GM12878 (cell line): ENCODE results near the gene PCBD1. TPM values are rescaled to one million over a fixed set of nuclear protein-coding genes. Genes with fewer than 3 reads are reported as not detected.

Source experiments
- ATAC-seq: fragments of 200-7000 bp; cut with Tn5 transposase; 3 replicates; pipeline ENCODE4 v1.9.1; 2020; ENCODE audit warnings: mild to moderate bottlenecking, moderate library complexity
- BruUV-seq: library from RNA; stranded (reverse); fragments of 400-500 nt; replicated peaks from 2 replicates; lab custom pipeline; 2021; lab: Mats Ljungman, UMichigan
- CTCF ChIA-PET: fragments of 300-600 bp; sonication (Branson Sonifier 250); formaldehyde crosslinking; extraction: SDS; loops from one replicate; lab custom pipeline; 2021; ENCODE audit warnings: inconsistent platforms; lab: Yijun Ruan, JAX
- POLR2A ChIA-PET: fragments of 350-600 bp; formaldehyde crosslinking; extraction: SDS; loops from one replicate; lab custom pipeline; 2021; ENCODE audit warnings: inconsistent platforms; lab: Charles Lee
- RAD21 ChIA-PET: fragments of 300-600 bp; sonication (Branson Sonifier 250); formaldehyde crosslinking; loops from one replicate; lab custom pipeline; 2023; ENCODE audit warnings: antibody characterized with exemption; ENCODE audit not compliant: unreplicated experiment; lab: Charles Lee
- SMC1A ChIA-PET: fragments of 300-600 bp; sonication (Branson Sonifier 250); formaldehyde crosslinking; loops from one replicate; lab custom pipeline; 2023; ENCODE audit not compliant: unreplicated experiment, uncharacterized antibody; lab: Charles Lee
- DNase-seq: peaks from one replicate; pipeline ENCODE4 v3.0.0-alpha.2; 2011; ENCODE audit warnings: low read depth, low spot score
- FAIRE-seq: peaks from 3 replicates; lab custom pipeline; 2011; peaks lifted over from hg19 to GRCh38; lab: Jason Lieb, UNC
- H2AFZ ChIP-seq: 2 replicates; pipeline ENCODE4 v1.6.0; 2011; ENCODE audit warnings: low read depth, low read length, control low read depth; ENCODE audit not compliant: control insufficient read depth
- H3K27ac ChIP-seq: 2 replicates; pipeline ENCODE4 v1.5.1; 2011; ENCODE audit warnings: control low read depth; ENCODE audit not compliant: control insufficient read depth, insufficient read depth
- H3K27me3 ChIP-seq, 2 experiments: replicated peaks in 1 of 2; 2 replicates each; pipeline versions ENCODE4 v1.6.0 to v1.6.1; 2011; ENCODE audit warnings: low read length in 1 of 2; ENCODE audit not compliant: control insufficient read depth in 2 of 2, insufficient read depth in 2 of 2
- H3K36me3 ChIP-seq, 2 experiments: 2 replicates each; pipeline ENCODE4 v1.5.1; 2011; ENCODE audit warnings: low read length in 1 of 2; ENCODE audit not compliant: control insufficient read depth in 2 of 2, insufficient read depth in 2 of 2
- H3K4me1 ChIP-seq: 2 replicates; pipeline ENCODE4 v1.6.1; 2011; ENCODE audit warnings: mild to moderate bottlenecking, low read length, moderate library complexity, mixed read lengths; ENCODE audit not compliant: control insufficient read depth, insufficient read depth
- H3K4me2 ChIP-seq: 2 replicates; pipeline ENCODE4 v1.6.0; 2011; ENCODE audit warnings: control low read depth; ENCODE audit not compliant: control insufficient read depth, insufficient read depth
- H3K4me3 ChIP-seq: fragments of 200-600 bp; sonication (generic); 2 replicates; pipeline ENCODE4 v1.5.1; 2016
- H3K79me2 ChIP-seq: 2 replicates; pipeline ENCODE4 v1.6.0; 2011; ENCODE audit warnings: low read length; ENCODE audit not compliant: control insufficient read depth, insufficient read depth
- H3K9ac ChIP-seq: 2 replicates; pipeline ENCODE4 v1.8.0; 2011; ENCODE audit warnings: low read length, control low read depth, mixed read lengths; ENCODE audit not compliant: control insufficient read depth, insufficient read depth
- H3K9me3 ChIP-seq: replicated peaks from 3 replicates; pipeline ENCODE4 v1.5.1; 2011; ENCODE audit warnings: mild to moderate bottlenecking, low read length; ENCODE audit not compliant: control insufficient read depth, insufficient read depth
- H4K20me1 ChIP-seq: 2 replicates; pipeline ENCODE4 v1.6.0; 2011; ENCODE audit not compliant: control insufficient read depth, insufficient read depth
- LARP7 ChIP-seq: fragments of 450-650 bp; IDR thresholded peaks from 2 replicates; pipeline ENCODE4 v1.6.1; 2017; ENCODE audit warnings: mild to moderate bottlenecking
- MYB ChIP-seq: fragments of 150-350 bp; IDR thresholded peaks from 2 replicates; pipeline ENCODE4 v1.6.1; 2014; ENCODE audit warnings: mild to moderate bottlenecking, low read depth, low read length, borderline replicate concordance
- SIN3A ChIP-seq: IDR thresholded peaks from 2 replicates; pipeline ENCODE4 v1.6.1; 2012; ENCODE audit warnings: low read depth, low read length, improper control_type of control experiment
- WGBS: methylation state at CpG from one replicate; pipeline ENCODE4 v1.1.6; 2016; ENCODE audit warnings: low lambda C conversion rate; ENCODE audit not compliant: insufficient replicate concordance, insufficient coverage; ENCODE audit errors: missing lambda C conversion rate; 5-methylcytosine and 5-hydroxymethylcytosine counted together
- in situ Hi-C: fragments of 300-500 bp; cut with MboI; formaldehyde crosslinking; loops from 9 replicates; pipeline ENCODE4 v1.14.3; 2018; ENCODE audit warnings: mixed read lengths
- intact Hi-C: fragments of 100-400 bp; cut with micrococcal nuclease; formaldehyde crosslinking; loops from one replicate; pipeline ENCODE4 v1.14.2; 2022; ENCODE audit not compliant: unreplicated experiment
- polyA plus RNA-seq, 11 experiments: library from polyadenylated mRNA; depleted of rRNA in 4 of 11; unstranded in 6 of 11; stranded (reverse) in 5 of 11; fragments of >200 nt; fragmentation: Nextera tagmentation in 4 of 11; fragmentation: Illumina TruSeq in 1 of 11; extraction: Ambion mirVana in 4 of 11; extraction: Trizol in 1 of 11; gene quantifications; 1 replicate in 1 of 11; 2 replicates in 10 of 11; pipeline versions ENCODE4 v1.2.1 to v1.2.3, GENCODE V29; 2011 to 2016; ENCODE audit warnings: inconsistent platforms in 2 of 11, missing spikeins in 2 of 11, low read depth in 1 of 11
- total RNA-seq, 4 experiments: library from RNA; depleted of rRNA in 3 of 4; stranded (reverse); fragments of >200 nt in 3 of 4; fragmentation: Illumina TruSeq in 1 of 4; extraction: Trizol in 1 of 4; gene quantifications; 2 replicates each; pipeline versions ENCODE4 v1.2.1 to v1.2.3, GENCODE V29; 2013 to 2021
- TF ChIP-seq, protein P1 (sequence below): IDR thresholded peaks from 2 replicates; pipeline ENCODE4 v1.6.1; 2011; ENCODE audit warnings: mild to moderate bottlenecking, low read depth, low read length, moderate library complexity; ENCODE audit not compliant: insufficient replicate concordance
- TF ChIP-seq, protein P2 (sequence below), 3 experiments: IDR thresholded peaks in 2 of 3; conservative IDR thresholded peaks in 1 of 3; 2 replicates each; pipeline ENCODE4 v1.5.1; 2011; ENCODE audit warnings: low read depth in 3 of 3, low read length in 3 of 3, mild to moderate bottlenecking in 3 of 3, control low read depth in 2 of 3, moderate library complexity in 2 of 3, inconsistent platforms in 1 of 3, mixed read lengths in 1 of 3; ENCODE audit not compliant: control insufficient read depth in 2 of 3, insufficient read depth in 1 of 3; ENCODE audit errors: extremely low read depth in 1 of 3
- TF ChIP-seq, protein P3 (sequence below): fragments of 450-650 bp; formaldehyde crosslinking; IDR thresholded peaks from 2 replicates; pipeline ENCODE4 v1.5.0; 2022; ENCODE audit warnings: mild to moderate bottlenecking, missing genetic modification characterization

PCBD1 gene
- total and polyA plus RNA-seq, 10 of the 15 experiments (the other 5 are each of a cell fraction or from before 2014, with no cell fraction given): 5.6 to 66.8 (median 34.2) TPM

DNA sequence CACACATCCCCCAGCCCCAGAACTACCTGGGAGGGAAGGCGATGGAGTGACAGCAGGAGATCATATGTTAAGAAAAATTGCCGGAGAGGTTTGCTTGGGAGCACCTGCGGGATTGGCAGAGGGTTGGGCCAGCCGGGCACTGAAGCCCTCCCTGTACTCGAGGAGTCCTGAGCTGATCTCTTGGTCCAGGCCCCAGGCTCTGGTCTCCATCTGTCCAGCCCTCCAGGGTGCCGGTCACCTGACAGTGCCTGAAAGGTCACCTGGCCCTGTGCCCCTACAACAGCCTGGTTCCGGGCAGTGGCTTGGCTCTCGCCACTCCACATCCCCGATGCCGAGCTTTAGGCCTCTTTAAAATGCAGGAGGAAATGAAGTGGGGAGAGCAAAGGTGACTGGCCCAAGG lies 47.3 kb upstream of the PCBD1 start:
- no peak overlapping the region for H3K9ac ChIP-seq
- H2AFZ ChIP-seq: no peak overlapping the region
- no peak overlapping the region for H3K27ac ChIP-seq
- peaks cover 0 to 6% of the 10 kb centered on the region in 2 experiments; a peak in 3 of 4 replicates for H3K27me3 ChIP-seq
- no peaks in the 10 kb centered on the region for H3K9me3 ChIP-seq
- intact Hi-C loops (no loop called here), in situ Hi-C loops (no loop called here)
- ChIA-PET POLR2A (no interaction called here), SMC1A (no interaction called here), RAD21 (no interaction called here), CTCF (no interaction called here)
- 35% methylated on average over 10 of the region's 10 CpGs for WGBS
- BruUV-seq: no TSS peak
- no peak overlapping the region for H3K4me3 ChIP-seq
- no peaks in the 10 kb centered on the region; the same call in 1 of the 2 replicates for H4K20me1 ChIP-seq
- DNase-seq: no peak
- H3K36me3 ChIP-seq: no peaks in the 10 kb centered on the region
- no peak overlapping the region for H3K4me2 ChIP-seq
- TF ChIP-seq, protein P1, sequence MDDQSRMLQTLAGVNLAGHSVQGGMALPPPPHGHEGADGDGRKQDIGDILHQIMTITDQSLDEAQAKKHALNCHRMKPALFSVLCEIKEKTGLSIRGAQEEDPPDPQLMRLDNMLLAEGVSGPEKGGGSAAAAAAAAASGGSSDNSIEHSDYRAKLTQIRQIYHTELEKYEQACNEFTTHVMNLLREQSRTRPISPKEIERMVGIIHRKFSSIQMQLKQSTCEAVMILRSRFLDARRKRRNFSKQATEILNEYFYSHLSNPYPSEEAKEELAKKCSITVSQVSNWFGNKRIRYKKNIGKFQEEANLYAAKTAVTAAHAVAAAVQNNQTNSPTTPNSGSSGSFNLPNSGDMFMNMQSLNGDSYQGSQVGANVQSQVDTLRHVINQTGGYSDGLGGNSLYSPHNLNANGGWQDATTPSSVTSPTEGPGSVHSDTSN: no peak
- TF ChIP-seq, protein P2, sequence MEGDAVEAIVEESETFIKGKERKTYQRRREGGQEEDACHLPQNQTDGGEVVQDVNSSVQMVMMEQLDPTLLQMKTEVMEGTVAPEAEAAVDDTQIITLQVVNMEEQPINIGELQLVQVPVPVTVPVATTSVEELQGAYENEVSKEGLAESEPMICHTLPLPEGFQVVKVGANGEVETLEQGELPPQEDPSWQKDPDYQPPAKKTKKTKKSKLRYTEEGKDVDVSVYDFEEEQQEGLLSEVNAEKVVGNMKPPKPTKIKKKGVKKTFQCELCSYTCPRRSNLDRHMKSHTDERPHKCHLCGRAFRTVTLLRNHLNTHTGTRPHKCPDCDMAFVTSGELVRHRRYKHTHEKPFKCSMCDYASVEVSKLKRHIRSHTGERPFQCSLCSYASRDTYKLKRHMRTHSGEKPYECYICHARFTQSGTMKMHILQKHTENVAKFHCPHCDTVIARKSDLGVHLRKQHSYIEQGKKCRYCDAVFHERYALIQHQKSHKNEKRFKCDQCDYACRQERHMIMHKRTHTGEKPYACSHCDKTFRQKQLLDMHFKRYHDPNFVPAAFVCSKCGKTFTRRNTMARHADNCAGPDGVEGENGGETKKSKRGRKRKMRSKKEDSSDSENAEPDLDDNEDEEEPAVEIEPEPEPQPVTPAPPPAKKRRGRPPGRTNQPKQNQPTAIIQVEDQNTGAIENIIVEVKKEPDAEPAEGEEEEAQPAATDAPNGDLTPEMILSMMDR (IDR thresholded peaks at IDR 0.05 in 2 of 3, conservative IDR thresholded peaks at IDR 0.05 in 1 of 3; ENCODE audit: control insufficient read depth in 2 of 3, extremely low read depth in 1 of 3, insufficient read depth in 1 of 3, low read depth in 3 of 3, low read length in 3 of 3): no peak
- ATAC-seq: no peak
- no peaks in the 10 kb centered on the region for H3K79me2 ChIP-seq
- no peaks in the 10 kb centered on the region for H3K4me1 ChIP-seq
- no peak for FAIRE-seq

DNA sequence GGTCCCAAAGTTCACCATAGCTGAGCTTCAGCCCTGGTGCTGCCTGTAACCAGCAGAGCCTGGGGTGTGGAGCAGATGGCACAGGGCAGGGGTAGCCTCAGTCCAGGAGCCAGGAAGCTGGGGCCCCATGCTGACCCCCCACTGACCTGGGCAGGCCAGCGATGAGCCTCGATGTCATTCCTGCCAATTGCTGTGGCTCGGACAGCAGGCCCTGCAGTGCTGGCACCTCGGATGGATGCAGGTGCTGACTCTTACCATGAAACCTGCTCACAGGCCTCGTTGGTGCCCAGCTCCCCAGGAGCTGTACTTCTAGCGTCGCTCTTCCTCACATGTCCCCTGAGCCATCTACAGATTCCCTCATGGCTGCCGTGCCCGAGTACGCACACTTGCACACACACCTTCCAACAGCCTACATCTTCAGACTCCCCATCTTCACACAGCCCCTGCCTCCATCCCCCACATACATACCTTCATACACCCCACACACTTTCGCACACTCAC lies 46.8 kb upstream of the PCBD1 start:
- H3K36me3 ChIP-seq: no peaks in the 10 kb centered on the region
- ChIA-PET SMC1A (no interaction called here), POLR2A (no interaction called here), RAD21 (no interaction called here), CTCF (no interaction called here)
- in situ Hi-C loops: no loop called here
- no peak for ATAC-seq
- no peak overlapping the region for H3K9ac ChIP-seq
- H3K9me3 ChIP-seq: no peaks in the 10 kb centered on the region
- H3K27me3 ChIP-seq: peaks cover 0 to 6% of the 10 kb centered on the region in 2 experiments; a peak in 3 of 4 replicates
- FAIRE-seq: no peak
- H2AFZ ChIP-seq: no peak overlapping the region
- 50% methylated on average over 9 of the region's 11 CpGs for WGBS
- intact Hi-C loops: no loop called here
- H3K4me1 ChIP-seq: no peaks in the 10 kb centered on the region
- H4K20me1 ChIP-seq: no peaks in the 10 kb centered on the region; the same call in 1 of the 2 replicates
- no peak overlapping the region for H3K27ac ChIP-seq
- H3K79me2 ChIP-seq: no peaks in the 10 kb centered on the region
- DNase-seq: no peak
- no peak overlapping the region for H3K4me3 ChIP-seq
- no TSS peak for BruUV-seq
- H3K4me2 ChIP-seq: no peak overlapping the region
- no peak for TF ChIP-seq LARP7
- TF ChIP-seq, protein P3, sequence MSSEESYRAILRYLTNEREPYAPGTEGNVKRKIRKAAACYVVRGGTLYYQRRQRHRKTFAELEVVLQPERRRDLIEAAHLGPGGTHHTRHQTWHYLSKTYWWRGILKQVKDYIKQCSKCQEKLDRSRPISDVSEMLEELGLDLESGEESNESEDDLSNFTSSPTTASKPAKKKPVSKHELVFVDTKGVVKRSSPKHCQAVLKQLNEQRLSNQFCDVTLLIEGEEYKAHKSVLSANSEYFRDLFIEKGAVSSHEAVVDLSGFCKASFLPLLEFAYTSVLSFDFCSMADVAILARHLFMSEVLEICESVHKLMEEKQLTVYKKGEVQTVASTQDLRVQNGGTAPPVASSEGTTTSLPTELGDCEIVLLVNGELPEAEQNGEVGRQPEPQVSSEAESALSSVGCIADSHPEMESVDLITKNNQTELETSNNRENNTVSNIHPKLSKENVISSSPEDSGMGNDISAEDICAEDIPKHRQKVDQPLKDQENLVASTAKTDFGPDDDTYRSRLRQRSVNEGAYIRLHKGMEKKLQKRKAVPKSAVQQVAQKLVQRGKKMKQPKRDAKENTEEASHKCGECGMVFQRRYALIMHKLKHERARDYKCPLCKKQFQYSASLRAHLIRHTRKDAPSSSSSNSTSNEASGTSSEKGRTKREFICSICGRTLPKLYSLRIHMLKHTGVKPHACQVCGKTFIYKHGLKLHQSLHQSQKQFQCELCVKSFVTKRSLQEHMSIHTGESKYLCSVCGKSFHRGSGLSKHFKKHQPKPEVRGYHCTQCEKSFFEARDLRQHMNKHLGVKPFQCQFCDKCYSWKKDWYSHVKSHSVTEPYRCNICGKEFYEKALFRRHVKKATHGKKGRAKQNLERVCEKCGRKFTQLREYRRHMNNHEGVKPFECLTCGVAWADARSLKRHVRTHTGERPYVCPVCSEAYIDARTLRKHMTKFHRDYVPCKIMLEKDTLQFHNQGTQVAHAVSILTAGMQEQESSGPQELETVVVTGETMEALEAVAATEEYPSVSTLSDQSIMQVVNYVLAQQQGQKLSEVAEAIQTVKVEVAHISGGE (CRISPR knock-in tag): no peak
- no peak for TF ChIP-seq MYB
- no peak for TF ChIP-seq SIN3A
